ENCODE data around the gene PDPR. TPM values are rescaled to one million over a fixed set of nuclear protein-coding genes. Genes with fewer than 3 reads are reported as not detected.
A peak's percentile ranks its signal among the peaks of the same experiment; 100 is the strongest.
"Not testable (repeated sequence)": the region's sequence is repeated elsewhere in the genome, so short reads cannot be mapped to it uniquely, and the experiment has no call there.

PDPR gene
- total RNA-seq, 1 experiment from 2014 or later: 28.5 TPM

DNA sequence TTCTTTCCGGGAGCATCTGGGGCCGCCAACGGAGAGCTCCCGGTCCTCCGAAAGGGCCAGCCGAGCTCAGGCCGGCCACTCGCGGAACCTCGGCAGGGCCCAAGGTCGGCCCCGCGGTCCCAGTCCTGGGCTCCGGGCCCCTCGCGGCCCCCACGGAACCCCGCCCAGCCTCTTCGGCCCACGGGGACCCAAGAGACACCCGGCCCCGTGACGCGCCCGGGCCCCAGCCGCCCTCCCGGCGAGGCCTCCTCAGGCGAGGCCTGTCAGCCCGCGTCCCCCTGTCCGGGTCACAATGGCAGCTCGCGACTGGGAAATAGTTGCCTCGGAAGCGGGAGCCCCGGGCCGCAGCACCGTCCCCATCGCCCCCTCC lies 48.8 kb upstream of the PDPR start:
- H3K36me3 ChIP-seq (ENCODE audit: control insufficient read depth in 1 of 2, insufficient read depth in 2 of 2, low read length in 2 of 2); H3K9me3 ChIP-seq (ENCODE audit: control insufficient read depth in 1 of 2, insufficient read depth in 1 of 2, low read depth in 1 of 2, low read length in 2 of 2); RAD21 ChIA-PET (ENCODE audit: low non-redundant PET in 1 of 2, low total read pairs in 2 of 2, uncharacterized antibody in 2 of 2, unreplicated experiment in 2 of 2); H4K20me1 ChIP-seq (ENCODE audit: insufficient read depth); H3K9me2 ChIP-seq (ENCODE audit: insufficient read depth); intact Hi-C loops (cut with micrococcal nuclease); H2AFZ ChIP-seq (ENCODE audit: low read depth, low read length, poor library complexity, severe bottlenecking); DNase-seq (ENCODE audit: low read depth, low spot score); BruUV-seq (replicated peaks); CTCF ChIA-PET; H3K4me1 ChIP-seq (ENCODE audit: control insufficient read depth in 1 of 2, insufficient read depth in 2 of 2, low read length in 2 of 2); H3K27me3 ChIP-seq (ENCODE audit: insufficient read depth, low read length); POLR2A ChIA-PET: not testable (repeated sequence)
- peak; percentile 16; the same call in 1 of the 2 replicates for ATAC-seq
- Histone ChIP-seq H3K79me2 (ENCODE audit: insufficient read depth, low read length) (peaks cover 17% of the 10 kb centered on the region), H3K9ac (ENCODE audit: low read length) (peak overlapping the region; percentile 68), H3K27ac (ENCODE audit: low read depth, low read length) (peak overlapping the region; percentile 60; the same call in 1 of the 2 replicates), H3K4me2 (ENCODE audit: low read length) (peak overlapping the region; percentile 75), H3K4me3 (replicated peaks in 1 of 2; ENCODE audit: low read depth in 1 of 2, low read length in 2 of 2) (peak overlapping the region; percentile 62 to 64)
- peak; percentile 40; the same call in 1 of the 2 replicates for TF ChIP-seq ZFX (IDR thresholded peaks at IDR 0.05)

DNA sequence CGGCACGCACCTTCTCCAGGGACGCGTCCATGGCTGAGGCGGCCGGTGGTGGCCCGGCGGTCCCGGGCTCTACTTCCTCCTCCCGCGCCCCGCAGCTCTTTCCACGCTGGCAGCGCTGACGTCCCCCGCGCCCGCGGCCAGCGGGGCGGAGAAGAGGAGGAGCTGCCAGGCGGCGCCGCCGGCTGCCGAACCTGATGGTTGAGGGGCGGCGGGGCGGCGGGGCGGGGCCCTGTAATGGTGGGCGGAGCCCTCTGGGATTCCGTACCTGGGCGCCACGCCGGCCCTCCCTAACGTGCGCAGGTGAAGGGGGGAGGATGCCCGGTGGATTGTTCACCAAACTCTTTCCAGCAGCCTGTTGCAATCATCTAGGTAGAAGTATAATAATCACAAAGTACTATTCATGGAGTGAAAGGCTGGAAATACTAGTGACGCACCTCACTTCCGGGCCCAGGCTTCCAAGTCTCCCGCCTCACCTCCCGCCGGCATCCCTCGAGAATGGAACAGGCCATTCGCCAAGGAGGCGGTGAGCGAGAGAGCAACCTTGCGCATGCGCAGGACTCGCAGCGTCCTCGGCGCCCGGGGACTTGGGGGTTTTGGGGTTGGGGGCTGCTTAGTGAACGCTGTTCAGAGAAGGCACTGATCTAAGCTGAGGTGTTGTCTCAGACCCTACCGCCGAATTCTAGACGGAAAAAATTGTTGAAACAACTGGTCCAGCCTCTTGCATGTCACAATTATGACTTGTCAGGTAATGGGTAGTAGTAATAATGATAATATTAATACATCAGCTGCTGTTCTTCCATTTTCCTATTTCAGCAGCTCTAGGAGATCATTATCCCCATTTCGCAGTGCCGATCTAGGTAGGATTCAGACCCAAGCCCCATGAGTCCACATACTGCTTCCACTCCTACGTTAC lies 48.1 kb upstream of the PDPR start:
- TF ChIP-seq SP1 (IDR thresholded peaks at IDR 0.05; ENCODE audit: low read depth): peak; percentile 69
- peak; percentile 63; the same call in 1 of the 2 replicates for TF ChIP-seq SIN3A (IDR thresholded peaks at IDR 0.05; ENCODE audit: low read depth)
- TF ChIP-seq, protein P1, sequence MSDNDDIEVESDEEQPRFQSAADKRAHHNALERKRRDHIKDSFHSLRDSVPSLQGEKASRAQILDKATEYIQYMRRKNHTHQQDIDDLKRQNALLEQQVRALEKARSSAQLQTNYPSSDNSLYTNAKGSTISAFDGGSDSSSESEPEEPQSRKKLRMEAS (IDR thresholded peaks at IDR 0.05): peak; percentile 56
- peak; percentile 44; the same call in 1 of the 2 replicates for TF ChIP-seq JUND (IDR thresholded peaks at IDR 0.05)
- TF ChIP-seq ZFX (IDR thresholded peaks at IDR 0.05): peak; percentile 40; the same call in 1 of the 2 replicates
- peak; percentile 68 for TF ChIP-seq POLR2AphosphoS5 (IDR thresholded peaks at IDR 0.05; ENCODE audit: low read depth, low read length)
- TF ChIP-seq EGR1 (IDR thresholded peaks at IDR 0.05; ENCODE audit: low read depth): 0 out of 2 replicates have a peak, but pooled peaks have one; percentile 15
- H2AFZ ChIP-seq (ENCODE audit: low read depth, low read length, poor library complexity, severe bottlenecking); RAD21 ChIA-PET (ENCODE audit: low non-redundant PET in 1 of 2, low total read pairs in 2 of 2, uncharacterized antibody in 2 of 2, unreplicated experiment in 2 of 2); H3K36me3 ChIP-seq (ENCODE audit: control insufficient read depth in 1 of 2, insufficient read depth in 2 of 2, low read length in 2 of 2); CTCF ChIA-PET; H3K4me1 ChIP-seq (ENCODE audit: control insufficient read depth in 1 of 2, insufficient read depth in 2 of 2, low read length in 2 of 2); H4K20me1 ChIP-seq (ENCODE audit: insufficient read depth); BruUV-seq (replicated peaks); POLR2A ChIA-PET; H3K9me2 ChIP-seq (ENCODE audit: insufficient read depth); intact Hi-C loops (cut with micrococcal nuclease); H3K9me3 ChIP-seq (ENCODE audit: control insufficient read depth in 1 of 2, insufficient read depth in 1 of 2, low read depth in 1 of 2, low read length in 2 of 2); H3K27me3 ChIP-seq (ENCODE audit: insufficient read depth, low read length): not testable (repeated sequence)
- Histone ChIP-seq H3K79me2 (ENCODE audit: insufficient read depth, low read length) (peaks cover 17% of the 10 kb centered on the region), H3K4me3 (replicated peaks in 1 of 2; ENCODE audit: low read depth in 1 of 2, low read length in 2 of 2) (peak overlapping the region; percentile 62 to 64), H3K9ac (ENCODE audit: low read length) (peak overlapping the region; percentile 68), H3K27ac (ENCODE audit: low read depth, low read length) (peak overlapping the region; percentile 60), H3K4me2 (ENCODE audit: low read length) (peak overlapping the region; percentile 75)
- DNase-seq (ENCODE audit: low read depth, low spot score) (peak; percentile 58), ATAC-seq (peak; percentile 95)

DNA sequence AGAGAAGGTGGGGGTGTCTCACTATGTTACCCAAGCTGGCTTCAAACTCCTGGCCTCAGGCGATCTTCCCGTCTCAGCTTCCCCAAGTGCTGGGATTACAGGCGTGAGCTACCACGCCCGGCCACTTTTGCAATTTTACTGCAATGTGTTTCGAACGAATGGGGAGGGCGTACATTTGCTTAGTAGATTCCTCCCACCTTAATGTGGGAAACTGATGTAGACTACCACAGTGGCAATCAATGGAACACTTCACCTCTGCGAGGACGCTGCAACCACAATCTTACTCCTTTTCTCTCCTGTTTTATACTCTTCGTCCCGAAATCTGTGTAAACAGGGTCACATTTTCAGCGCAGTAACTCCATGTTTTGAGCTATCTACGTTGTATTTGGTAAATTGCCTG lies 47.4 kb upstream of the PDPR start:
- Histone ChIP-seq H3K79me2 (ENCODE audit: insufficient read depth, low read length) (peaks cover 17% of the 10 kb centered on the region), H3K4me3 (replicated peaks in 1 of 2; ENCODE audit: low read depth in 1 of 2, low read length in 2 of 2) (peak overlapping the region; percentile 59 to 64), H3K4me2 (ENCODE audit: low read length) (peak overlapping the region; percentile 71), H3K9ac (ENCODE audit: low read length) (peak overlapping the region; percentile 40)
- DNase-seq (ENCODE audit: low read depth, low spot score); ATAC-seq; H3K4me1 ChIP-seq (ENCODE audit: control insufficient read depth in 1 of 2, insufficient read depth in 2 of 2, low read length in 2 of 2); intact Hi-C loops (cut with micrococcal nuclease); H3K9me2 ChIP-seq (ENCODE audit: insufficient read depth); H3K9me3 ChIP-seq (ENCODE audit: control insufficient read depth in 1 of 2, insufficient read depth in 1 of 2, low read depth in 1 of 2, low read length in 2 of 2); POLR2A ChIA-PET; H3K27me3 ChIP-seq (ENCODE audit: insufficient read depth, low read length); H2AFZ ChIP-seq (ENCODE audit: low read depth, low read length, poor library complexity, severe bottlenecking); H3K36me3 ChIP-seq (ENCODE audit: control insufficient read depth in 1 of 2, insufficient read depth in 2 of 2, low read length in 2 of 2); H4K20me1 ChIP-seq (ENCODE audit: insufficient read depth); BruUV-seq (replicated peaks); H3K27ac ChIP-seq (ENCODE audit: low read depth, low read length); RAD21 ChIA-PET (ENCODE audit: low non-redundant PET in 1 of 2, low total read pairs in 2 of 2, uncharacterized antibody in 2 of 2, unreplicated experiment in 2 of 2); CTCF ChIA-PET: not testable (repeated sequence)

DNA sequence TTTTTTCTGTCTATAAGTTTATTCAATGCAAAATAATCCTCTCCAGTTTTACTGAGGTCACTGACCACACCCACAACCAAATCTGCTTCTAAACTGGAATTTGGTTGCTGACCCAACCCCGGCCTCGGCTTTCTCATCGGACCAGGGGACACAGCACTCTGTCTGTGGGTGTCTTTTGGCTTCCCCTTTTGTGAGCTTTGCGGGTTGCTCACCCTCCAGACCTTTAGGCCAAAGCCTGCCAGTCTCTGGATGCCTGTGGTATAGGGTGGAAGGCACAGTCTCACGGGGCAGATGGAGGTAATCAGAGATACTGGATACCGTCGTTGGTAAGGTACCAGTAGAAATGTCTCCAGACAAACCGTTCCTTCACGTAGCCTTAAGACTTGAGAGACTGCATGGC lies 35.1 kb upstream of the PDPR start:
- H3K9ac ChIP-seq (ENCODE audit: low read length); H3K27me3 ChIP-seq (ENCODE audit: insufficient read depth, low read length); DNase-seq (ENCODE audit: low read depth, low spot score); H3K4me2 ChIP-seq (ENCODE audit: low read length); H2AFZ ChIP-seq (ENCODE audit: low read depth, low read length, poor library complexity, severe bottlenecking); RAD21 ChIA-PET (ENCODE audit: low non-redundant PET in 1 of 2, low total read pairs in 2 of 2, uncharacterized antibody in 2 of 2, unreplicated experiment in 2 of 2); ATAC-seq; H3K4me3 ChIP-seq (replicated peaks in 1 of 2; ENCODE audit: low read depth in 1 of 2, low read length in 2 of 2); CTCF ChIA-PET; H3K36me3 ChIP-seq (ENCODE audit: control insufficient read depth in 1 of 2, insufficient read depth in 2 of 2, low read length in 2 of 2); intact Hi-C loops (cut with micrococcal nuclease); H3K79me2 ChIP-seq (ENCODE audit: insufficient read depth, low read length); H3K9me2 ChIP-seq (ENCODE audit: insufficient read depth); POLR2A ChIA-PET; H3K9me3 ChIP-seq (ENCODE audit: control insufficient read depth in 1 of 2, insufficient read depth in 1 of 2, low read depth in 1 of 2, low read length in 2 of 2); H3K4me1 ChIP-seq (ENCODE audit: control insufficient read depth in 1 of 2, insufficient read depth in 2 of 2, low read length in 2 of 2); BruUV-seq (replicated peaks); H3K27ac ChIP-seq (ENCODE audit: low read depth, low read length); H4K20me1 ChIP-seq (ENCODE audit: insufficient read depth): not testable (repeated sequence)

Data from HCT116 (cell line).